GM12874 (cell line): ENCODE measurements around the gene TBC1D5.

Source experiments
- TF ChIP-seq, protein P1 (sequence below): IDR thresholded peaks from 2 replicates; pipeline ENCODE4 v1.5.1; 2011; ENCODE audit warnings: low read depth, mild to moderate bottlenecking, control low read depth, low read length, moderate library complexity; ENCODE audit not compliant: insufficient read depth

TBC1D5 gene

GRCh38 chr3:17632401-17633100 is 109.9 kb downstream of the TBC1D5 start:
- TF ChIP-seq, protein P1, sequence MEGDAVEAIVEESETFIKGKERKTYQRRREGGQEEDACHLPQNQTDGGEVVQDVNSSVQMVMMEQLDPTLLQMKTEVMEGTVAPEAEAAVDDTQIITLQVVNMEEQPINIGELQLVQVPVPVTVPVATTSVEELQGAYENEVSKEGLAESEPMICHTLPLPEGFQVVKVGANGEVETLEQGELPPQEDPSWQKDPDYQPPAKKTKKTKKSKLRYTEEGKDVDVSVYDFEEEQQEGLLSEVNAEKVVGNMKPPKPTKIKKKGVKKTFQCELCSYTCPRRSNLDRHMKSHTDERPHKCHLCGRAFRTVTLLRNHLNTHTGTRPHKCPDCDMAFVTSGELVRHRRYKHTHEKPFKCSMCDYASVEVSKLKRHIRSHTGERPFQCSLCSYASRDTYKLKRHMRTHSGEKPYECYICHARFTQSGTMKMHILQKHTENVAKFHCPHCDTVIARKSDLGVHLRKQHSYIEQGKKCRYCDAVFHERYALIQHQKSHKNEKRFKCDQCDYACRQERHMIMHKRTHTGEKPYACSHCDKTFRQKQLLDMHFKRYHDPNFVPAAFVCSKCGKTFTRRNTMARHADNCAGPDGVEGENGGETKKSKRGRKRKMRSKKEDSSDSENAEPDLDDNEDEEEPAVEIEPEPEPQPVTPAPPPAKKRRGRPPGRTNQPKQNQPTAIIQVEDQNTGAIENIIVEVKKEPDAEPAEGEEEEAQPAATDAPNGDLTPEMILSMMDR = no peak

GRCh38 chr3:17631609-17632008 is 110.8 kb downstream of the TBC1D5 start:
- TF ChIP-seq, protein P1 = no peak

DNA sequence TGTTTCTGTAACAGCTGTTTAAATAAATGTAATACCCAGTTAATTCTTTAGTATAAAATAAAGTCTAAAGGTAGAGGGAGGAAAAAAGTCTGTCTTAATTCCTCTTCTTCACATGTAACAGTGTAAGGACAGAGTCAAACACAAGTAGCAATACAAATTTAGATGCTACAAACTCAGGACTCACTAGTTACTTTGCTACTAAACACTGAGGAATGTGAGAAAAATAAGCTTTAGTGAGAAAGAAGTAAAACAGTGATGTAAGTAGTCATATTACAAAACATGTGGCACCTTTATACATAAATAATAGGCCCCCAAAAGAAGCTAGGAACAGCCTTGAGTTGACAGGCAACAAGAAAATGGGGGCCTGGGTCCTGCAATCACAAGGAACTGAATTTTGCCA is 113.0 kb downstream of the TBC1D5 start:
- TF ChIP-seq, protein P1 = no peak

GRCh38 chr3:17626395-17626794 is 116.0 kb downstream of the TBC1D5 start:
- TF ChIP-seq, protein P1 = no peak

- TF ChIP-seq, protein P1 = no peak
These were observed 117.3 kb downstream of the TBC1D5 start for GRCh38 chr3:17625133-17625532.

DNA sequence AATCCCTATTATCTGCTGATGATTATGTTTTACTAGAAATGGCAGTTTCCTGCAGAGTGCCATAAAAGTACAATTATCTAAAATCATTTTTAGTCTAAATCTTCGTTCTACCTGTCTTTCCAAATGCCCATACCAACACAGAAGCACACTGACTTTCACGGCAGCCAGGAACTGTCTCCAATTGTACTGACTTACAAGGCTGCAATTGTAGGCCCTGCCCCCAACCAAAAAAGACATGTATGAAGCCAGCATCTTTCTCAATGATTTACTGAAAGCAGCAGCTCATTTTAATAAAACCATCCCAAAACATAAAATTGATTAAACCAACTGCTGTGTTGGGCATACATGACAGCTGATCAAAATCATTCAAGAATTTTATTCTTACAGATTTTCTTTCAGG is 119.0 kb downstream of the TBC1D5 start:
- TF ChIP-seq, protein P1 = no peak

DNA sequence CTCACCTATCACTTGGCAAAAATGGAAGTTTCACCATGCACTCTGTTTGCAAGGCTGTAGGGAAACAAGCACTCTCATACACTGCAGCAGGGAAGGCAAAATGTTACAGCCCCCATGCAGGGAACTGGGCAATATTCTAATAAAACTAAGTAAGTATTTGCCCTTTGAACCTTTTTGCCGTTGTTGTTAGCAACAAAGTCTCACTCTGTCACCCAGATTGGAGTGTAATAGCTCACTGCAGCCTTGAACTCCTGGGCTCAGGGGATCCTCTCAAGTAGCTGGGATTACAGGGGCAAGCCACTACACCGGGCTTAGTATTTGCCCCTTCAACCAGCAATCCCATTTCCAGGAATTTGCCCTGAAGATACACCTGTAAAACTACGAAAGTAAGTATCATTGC is 122.5 kb downstream of the TBC1D5 start:
- TF ChIP-seq, protein P1 = no peak
